CD4-positive, alpha-beta T cell treated with Interleukin-15 for 4 hours (primary cell): ENCODE data around the gene SH2D7.

Experiments used
- DNase-seq: peaks from one replicate; pipeline ENCODE4 v3.0.0-alpha.2; 2020; ENCODE audit warnings: low spot score

The SH2D7 gene

DNA sequence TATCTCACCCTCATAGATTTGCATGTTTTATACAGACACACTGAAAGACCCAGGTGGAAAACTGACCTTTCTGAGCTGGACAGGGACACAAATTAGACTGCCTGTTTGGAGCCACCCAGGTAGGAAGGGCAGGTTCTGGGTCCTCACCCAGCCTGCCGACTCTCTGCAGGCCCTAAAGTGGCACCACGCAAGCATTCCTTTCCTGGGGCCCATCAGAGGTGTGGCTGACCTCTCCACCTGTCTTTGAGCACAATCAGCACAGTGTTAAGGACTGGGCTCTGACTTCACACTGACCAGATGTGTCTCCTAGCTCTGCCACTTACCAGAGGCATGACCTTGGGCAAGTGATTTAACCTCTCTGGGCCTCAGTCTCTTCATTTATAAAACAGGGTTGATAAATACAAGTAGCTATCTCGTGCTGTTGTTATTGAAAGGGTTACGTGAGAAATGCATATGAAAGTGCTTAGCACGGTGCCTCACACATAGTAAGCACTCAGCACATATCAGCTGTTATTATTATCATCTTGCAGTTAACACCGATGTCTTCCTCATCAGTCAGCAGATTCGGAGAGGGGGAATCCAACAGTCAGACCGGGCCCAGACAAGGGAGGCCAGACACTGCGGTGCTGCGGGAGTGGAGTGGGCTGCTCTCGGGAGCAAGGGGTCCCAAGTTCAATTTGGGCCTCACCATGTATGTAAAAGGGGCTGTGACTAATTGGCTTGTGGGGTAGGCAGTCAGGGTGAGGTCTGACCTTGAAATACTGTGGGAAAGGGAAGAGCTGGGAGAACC, 12.9 kb upstream of the SH2D7 start:
- DNase-seq = no peak

DNA sequence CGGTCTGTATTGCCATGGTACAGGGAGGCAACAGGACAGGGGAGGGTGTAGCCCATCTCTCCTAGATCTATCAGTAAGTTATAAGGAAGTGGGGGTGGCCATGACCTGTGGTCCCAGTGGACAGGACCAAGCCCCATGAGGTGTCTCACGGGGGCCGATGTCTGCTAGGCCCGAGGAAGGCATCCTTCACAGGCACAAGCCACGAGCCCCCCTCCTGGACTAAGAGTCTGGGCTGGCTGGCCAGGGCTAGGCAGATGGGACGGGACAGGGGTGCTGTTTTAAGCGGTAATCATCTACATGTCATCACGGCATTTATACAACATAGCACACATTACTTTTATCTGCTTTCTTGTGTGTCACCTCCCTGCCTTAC, 12.3 kb upstream of the SH2D7 start:
- no peak for DNase-seq

DNA sequence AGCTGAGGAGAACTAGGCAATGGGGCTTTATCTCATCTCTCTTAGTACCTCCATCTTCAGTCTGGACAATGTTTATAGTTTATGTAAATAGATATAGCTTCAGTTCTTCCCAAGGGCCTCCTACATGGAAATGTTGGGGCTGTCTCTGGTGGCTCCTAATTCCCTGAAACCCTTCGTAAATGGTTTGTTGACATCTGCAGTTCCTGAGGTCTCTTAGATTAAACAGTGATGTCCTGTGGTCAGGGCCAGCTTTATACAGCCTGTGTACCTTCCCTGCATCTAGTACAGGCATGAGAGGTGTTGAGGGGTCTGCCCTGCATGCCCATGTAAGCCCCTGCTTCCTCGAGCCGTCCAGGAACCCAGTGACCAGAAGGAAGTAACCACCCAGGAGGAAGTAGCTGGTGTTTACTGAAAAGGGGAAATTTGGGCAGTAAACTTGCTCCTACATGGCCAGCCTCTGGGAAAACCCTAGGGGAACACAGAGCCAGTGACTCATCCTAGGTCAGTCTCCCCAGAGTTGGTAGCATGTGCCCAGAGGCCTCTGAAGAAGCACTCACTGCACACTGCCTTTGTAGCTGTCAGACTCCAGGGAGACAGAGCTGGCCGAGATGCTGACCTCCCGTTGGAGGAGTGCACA, 10.1 kb upstream of the SH2D7 start:
- no peak for DNase-seq

DNA sequence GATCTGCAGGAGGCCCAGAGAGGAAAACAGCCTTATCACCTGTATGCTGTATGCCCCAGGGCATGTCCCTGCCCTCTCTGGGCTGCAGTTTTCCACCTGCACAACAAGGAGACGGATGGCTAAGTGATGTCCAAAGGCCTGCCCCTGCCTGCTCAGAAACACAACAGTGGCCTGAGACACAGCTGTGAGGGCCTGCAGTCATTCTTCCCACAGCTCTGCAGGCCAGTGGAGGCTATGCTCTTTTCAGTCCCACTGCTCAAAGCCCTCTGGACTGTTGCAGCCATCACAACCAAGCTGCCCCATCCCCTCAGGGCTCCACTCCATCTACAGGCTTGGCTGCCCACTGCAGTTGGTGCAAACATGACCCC, 9.6 kb upstream of the SH2D7 start:
- no peak for DNase-seq

DNA sequence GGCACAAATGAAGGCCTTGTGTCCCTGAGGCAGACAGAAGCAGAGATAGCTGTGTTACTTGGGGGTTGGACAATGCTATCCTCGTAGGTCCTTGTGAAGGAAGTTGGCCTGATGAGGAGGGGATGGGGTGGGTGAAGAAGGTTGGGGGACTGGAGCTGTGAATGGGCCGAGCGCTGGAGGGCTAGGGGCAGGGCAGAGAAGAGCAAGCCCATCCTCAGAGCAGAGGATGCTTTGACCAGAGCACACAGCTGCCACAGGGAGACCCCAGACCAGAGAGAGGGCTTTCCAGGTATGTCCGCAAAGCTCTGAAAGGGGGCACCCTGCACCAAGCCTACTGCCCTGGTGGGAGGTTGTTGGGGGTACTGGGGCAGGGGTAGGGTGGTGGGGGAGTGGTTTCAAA, 9.2 kb upstream of the SH2D7 start:
- no peak for DNase-seq

DNA sequence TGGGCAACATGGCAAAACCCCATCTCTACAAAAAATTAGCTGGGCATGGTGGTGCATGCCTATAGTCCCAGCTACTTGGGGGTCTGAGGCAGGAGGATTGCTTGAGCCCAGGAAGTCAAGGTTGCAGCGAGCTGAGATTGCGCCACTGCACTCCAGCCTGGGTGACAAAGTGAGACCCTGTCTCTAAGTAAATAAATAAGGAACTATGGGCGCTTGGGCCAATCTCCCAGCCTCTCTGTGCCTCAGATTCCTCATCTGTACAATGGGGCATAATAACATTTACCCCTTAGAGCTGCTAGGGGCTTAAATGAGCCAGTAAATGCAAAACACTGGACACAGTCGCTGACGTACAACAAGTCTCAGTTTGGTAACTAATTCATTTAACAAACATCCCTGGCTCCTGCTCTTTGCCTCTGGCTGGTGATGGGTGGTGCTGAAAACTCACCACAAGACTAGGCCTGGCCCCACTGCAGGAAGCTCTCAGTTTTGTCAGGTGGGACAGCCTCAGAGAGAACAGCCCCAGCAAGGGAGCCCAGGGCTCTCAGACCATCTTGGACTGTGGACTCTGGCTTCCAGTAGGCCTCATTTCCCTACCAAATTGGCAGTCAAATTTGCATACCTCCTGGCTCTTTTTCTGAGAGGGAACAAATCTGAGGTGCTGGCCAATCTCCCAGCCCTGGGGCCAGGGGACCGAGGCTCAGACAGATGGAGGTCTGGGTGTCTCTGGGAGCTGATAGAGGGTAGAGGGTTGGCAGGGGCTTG, 8.5 kb upstream of the SH2D7 start:
- DNase-seq = no peak

DNA sequence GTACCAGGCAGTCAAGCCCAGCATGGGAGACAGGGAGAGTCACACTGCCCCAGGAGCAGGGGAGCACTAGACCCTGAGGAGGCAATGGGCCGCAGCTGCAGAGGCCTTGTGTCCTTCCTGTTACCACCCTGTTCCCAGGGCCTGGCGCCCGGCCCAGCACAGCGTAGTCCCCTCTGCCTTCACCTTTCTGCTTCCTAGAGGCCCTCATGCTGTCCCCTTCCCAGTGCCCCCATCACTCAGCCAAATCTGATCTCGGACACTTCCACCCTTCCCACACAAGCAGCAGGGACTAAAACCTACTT, 8.0 kb upstream of the SH2D7 start:
- DNase-seq = no peak

DNA sequence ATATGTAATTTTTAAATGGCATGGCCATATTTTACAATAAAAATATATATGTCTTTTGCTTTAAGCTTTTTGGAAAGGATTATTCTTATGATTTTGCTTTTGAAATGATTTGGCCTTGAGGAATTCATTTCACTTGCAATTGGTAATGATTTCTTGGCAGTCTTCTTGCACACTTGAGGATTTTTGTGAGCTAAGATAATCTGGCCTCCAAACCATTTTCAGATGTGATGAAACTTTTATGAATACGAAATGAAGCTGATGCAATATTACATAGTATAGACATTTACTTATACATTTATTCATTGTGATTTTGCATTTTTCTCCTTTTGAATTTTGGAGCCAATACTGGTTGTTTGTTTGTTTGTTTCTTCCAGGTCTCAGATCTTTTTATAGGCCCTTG, 6.4 kb upstream of the SH2D7 start:
- no peak for DNase-seq

DNA sequence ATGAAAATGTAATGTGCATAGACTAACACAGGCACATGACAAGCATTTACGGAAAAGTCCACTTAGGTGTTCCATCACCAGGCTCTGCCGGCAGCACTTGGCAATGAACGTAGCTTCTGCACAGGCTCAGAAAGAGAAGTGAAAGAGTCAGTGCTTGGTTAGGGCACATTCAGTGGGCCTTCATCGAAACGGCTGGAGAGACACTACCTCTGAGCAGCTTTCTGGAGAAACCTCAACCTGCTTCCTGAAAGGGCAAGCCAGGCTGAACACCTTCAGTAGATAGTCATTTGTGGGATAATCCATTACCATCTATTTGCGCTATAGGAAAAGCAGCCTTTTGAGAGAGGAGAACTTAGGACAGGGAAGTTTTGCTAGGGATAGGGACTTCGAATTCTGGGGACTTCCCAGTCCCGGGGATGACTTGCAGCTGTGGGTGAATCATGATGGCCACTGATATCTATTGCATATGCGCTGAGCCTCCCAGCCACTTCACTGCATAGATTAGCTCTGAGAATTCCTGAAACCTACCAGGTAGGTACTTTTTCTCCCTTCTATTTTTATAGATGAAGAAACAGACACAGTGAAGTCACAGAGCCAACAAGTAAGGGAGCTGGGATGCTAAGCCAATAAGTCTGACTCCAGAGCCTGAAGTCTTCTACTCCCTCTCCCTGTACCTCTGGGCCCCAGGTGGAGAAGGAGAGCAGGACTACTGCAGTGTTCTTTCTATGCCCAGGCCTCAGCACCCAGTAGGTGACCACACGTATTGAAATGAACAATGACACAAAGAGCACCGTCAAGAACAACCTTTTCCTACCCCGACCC, 4.2 kb upstream of the SH2D7 start:
- DNase-seq = no peak

DNA sequence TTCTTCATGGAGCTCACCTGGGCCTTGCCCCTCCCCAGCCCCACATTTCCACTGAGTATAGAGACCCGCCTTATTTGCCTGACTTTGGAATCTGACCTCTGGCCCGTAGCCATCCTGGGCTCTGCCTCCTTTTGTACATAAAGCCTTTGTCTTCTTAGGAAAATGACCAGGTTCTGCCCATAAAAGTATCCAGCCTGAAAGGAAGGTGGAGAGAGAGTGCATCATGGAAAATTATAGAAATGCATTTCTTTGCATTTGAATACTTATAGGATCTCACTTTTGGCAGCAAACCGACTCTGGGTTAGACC, 3.6 kb upstream of the SH2D7 start:
- DNase-seq = no peak

DNA sequence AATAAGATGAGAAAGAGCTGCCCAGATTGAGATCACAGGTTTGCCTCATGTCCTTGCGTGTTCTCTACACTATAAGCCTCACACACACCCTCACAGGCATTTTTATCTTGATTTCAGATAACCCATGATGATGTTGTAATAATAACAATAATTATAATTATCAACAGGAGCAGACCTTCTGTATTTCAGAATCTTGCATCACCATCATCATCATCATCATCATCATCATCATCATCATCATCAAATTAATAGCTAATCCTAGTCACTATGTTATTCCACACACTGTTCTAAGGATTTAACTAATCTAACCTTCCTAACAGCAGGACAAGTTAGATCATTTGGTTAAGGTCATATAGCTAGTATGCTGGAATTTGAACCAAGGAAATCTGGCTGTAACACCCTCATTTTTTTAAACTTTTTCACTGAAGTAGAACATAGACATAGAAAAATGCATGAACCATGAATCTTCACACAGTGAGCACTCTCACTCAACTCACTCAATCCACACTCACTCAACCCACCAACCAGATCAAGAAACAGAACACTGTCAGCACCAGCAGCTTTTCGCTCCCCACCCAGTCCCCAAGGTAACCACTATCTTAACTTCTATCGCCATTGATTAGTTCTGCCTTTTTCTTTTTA, 1.8 kb upstream of the SH2D7 start:
- no peak for DNase-seq

DNA sequence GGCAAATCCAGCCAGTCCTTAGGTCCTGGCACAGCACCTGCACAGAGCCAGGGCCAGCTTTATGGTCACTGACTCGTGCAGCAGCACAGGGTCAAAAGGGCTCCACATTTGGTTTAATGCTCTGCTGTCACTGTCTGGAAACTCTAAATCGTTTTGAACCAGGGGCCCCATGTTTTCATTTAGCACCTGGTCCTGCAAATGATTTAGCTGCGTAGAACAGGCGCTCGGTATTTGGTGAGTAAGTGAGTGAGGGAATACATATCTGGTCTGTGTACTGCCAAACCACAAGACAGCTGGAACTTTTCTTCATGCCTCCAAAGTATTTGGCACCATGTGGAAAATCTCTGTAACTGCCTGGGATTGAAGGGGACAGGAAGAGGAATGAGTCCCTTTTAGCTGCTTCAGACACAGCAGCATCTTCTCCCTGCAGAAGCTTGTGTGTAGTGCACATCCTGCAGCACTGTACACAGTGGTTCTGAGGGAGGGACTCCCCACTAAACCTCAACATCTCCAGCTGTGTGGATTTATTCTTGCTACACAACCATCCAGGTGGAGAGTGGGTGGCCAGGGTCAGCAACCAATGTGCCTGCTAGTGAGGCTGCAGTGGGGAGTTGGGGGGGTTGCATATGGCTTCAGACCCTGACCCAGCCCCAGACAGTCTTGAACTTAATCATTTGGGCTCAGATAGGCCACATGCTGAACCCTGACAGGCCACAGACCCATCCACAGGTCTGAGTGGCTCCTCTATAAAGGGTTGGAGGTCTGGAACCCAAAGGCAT, 1.1 kb downstream of the SH2D7 start:
- DNase-seq = no peak

DNA sequence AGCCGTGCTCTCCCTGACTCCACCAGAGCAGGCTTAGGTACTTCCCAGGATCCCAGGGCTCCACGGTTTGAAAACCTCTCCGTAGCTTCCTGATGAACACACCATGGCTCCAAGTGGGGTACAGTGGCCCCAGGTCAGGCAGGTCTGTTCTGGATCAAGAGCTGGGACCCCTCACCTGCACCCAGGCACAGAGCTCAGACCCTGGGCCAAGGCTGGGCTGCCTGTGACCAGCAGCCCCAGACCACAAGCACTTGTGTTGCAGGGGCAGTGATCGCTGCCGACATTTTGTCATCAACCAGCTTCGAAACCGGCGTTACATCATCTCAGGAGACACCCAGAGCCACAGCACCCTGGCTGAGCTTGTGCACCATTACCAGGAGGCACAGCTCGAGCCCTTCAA, 5.3 kb downstream of the SH2D7 start:
- no peak for DNase-seq

DNA sequence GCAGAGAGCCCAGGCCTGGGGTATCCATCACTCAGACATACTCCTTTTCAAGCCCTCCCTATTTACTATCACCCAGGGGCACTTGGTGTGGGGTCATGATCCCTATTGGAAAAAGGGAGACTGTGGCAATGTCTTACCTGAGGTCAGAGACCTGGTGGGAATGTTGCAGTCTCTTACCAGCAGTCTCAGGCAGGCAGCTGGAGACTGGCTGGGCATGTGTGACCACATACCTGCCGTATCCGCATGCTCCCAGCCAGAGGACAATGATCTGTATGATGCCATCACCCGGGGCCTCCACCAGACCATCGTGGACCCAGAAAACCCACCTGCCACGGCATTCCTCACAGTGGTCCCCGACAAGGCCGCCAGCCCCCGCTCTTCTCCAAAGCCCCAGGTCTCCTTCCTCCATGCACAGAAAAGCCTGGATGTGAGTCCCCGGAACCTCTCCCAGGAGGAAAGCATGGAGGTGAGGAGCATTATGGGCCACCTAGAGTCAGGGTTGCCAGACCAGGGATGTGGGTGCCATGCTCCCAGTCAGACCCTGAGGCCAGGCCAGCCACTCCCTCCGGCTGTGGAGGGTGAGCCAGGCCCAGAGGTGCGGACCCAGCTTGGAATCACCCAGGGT, 5.9 kb downstream of the SH2D7 start:
- no peak for DNase-seq

DNA sequence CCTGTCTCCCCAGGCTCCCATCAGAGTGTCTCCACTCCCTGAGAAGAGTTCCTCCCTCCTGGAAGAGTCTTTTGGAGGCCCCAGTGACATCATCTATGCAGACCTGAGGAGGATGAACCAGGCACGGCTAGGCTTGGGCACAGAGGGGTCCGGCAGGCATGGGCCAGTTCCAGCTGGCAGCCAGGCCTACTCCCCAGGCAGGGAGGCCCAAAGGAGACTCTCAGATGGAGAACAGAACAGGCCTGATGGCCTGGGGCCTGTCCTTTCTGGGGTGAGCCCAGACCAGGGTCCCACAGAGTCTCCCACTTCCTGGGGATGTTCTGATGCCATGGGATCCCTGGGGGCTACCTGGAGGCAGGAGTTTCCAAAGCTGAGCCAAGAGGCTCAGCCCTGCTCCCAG, 8.5 kb downstream of the SH2D7 start:
- DNase-seq = no peak

DNA sequence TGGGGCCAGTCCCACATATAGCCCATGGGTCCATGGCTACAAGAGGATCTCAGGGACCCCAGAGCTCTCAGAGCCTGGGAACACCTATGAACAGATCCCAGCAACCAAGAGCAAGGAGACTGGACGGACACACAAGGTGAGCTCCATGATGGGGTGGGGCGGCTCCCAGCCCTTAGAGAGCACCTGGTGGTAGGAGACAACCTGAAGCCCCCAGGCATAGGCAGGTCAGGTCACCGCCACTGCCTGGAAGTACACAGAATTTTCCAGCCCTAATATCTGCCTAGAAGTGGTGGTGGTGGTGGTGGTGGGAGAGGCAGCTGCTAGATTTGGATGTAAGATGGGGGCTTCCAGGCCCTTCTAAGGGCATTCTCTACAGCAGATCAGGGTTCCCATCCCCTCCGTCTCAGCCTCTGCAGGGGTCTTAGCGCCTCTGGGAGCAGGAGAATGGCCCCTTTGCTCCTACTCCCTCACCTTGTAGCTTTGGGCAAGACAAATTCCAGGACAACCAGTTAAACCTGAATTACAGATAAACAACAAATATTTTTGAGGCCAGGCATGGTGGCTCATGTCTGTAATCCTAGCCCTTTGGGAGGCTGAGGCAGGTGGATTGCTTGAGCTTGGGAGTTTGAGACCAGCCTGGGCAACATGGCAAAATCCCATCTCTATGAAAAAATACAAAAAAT, 9.2 kb downstream of the SH2D7 start:
- DNase-seq = no peak

DNA sequence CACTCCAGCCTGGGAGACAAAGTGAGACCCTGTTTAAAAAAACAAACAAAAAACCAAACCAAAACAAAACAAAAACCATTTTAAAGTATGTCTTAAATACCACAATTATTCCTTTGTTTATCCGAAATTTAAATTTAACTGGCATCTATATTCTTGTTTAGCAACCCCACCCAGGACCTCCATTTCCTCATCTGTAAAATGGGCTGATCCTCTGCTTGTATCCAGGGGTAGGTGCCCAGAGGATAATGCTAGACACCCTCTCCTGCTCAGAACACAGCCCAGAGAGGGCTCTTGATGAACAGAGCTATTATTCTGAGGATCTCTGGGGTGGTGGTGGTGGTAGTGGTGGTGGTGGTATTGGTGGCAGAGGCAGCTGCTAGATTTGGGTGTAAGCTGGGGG, 9.8 kb downstream of the SH2D7 start:
- DNase-seq = no peak

DNA sequence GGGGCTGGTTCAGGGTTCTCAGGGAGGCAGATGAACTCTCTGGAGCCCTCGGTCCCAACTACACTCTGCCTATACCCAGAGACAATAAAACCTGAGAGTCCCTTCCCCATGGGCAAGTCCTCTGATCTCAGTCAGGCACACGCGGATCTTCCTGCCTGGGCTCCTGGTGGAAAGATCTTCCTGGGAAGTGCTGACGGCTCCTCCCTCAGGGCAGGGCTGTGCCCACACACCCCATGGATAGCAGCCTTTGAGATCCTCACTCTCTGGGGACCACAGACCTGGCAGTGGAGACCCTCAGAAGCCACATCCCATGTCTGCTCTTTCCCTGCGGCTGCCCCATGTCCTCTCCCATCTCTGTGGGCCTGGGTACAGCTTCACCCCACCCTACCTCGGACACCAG, 10.4 kb downstream of the SH2D7 start:
- DNase-seq = no peak

DNA sequence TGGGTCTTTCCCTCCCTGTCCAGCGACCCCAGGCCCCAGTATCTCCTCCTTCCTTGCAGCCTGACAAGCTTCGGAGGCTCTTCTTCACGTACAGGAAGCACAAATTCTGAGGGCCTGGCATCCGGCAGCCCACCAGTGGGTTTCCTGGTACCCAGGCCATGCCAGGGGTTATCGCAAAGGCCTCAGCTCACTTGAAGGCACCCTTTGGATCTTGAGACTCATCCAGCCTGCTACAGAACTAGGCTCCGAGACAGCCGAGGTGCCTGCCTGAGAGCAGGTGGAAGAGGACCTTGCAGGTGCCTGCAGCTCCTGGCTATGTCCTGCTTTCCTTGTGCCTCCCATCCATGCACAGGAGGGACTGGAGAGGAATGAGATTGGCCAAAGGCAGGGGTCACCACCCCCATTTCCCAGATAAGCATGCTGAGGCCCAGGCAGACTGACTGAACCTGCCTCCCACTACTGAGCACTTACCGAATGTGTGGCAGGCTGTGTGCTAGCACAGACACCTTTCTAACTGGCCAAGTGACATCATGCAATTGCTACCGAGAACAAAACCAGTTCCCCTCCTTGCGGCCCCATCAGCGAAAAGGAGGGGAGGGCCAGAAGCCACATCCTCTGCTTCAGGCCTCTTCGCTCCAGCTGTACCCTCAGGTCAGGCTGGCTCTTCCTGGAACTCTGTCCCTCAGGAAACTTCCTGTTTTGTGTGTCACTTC, 11.2 kb downstream of the SH2D7 start:
- peak; percentile 68 for DNase-seq

DNA sequence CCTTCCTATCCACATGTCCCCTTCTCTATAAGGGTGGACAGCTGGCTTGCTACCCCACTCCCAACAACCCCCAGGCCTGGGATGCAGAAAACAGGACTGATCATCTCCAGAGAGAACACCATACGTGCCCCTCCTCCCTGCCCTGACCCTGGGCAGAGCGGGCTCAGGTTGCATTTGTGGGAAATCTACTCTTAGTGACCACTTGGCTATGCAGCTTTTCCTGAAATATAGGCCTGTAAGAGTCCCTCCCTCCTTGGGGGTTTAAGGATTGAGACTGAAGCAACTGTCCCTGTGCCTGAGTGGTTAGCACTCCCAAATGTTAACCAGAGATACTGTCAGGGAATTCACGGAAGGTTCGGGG, 11.7 kb downstream of the SH2D7 start:
- DNase-seq = no peak
